Neural progenitor cell (in vitro differentiated cells): ENCODE data around the gene ATOH7. TPM values are rescaled to one million over a fixed set of nuclear protein-coding genes. Genes with fewer than 3 reads are reported as not detected.

ENCODE experiments used
- DNase-seq: peaks from one replicate; pipeline ENCODE4 v3.0.0-alpha.2; 2016; ENCODE audit warnings: low spot score
- H2AFZ ChIP-seq: fragments of 200-600 bp; sonication (generic); replicated peaks from 2 replicates; pipeline ENCODE4 v1.6.1; 2016; ENCODE audit warnings: antibody characterized with exemption
- H3F3A ChIP-seq: fragments of 200-600 bp; sonication (generic); 2 replicates; pipeline ENCODE4 v1.6.1; 2016; ENCODE audit warnings: antibody characterized with exemption, low read depth
- H3K27ac ChIP-seq: fragments of 200-600 bp; sonication (generic); 2 replicates; pipeline ENCODE4 v1.5.1; 2016; ENCODE audit warnings: mild to moderate bottlenecking
- H3K27me3 ChIP-seq: fragments of 200-600 bp; sonication (generic); 2 replicates; pipeline ENCODE4 v1.6.1; 2016; ENCODE audit warnings: mild to moderate bottlenecking, moderate library complexity
- H3K36me3 ChIP-seq: fragments of 200-600 bp; sonication (generic); 2 replicates; pipeline ENCODE4 v1.5.1; 2016
- H3K4me1 ChIP-seq: fragments of 200-600 bp; sonication (generic); 2 replicates; pipeline ENCODE4 v1.6.1; 2016; ENCODE audit warnings: mixed run types
- H3K4me2 ChIP-seq: fragments of 200-600 bp; sonication (generic); 2 replicates; pipeline ENCODE4 v1.6.1; 2016
- H3K4me3 ChIP-seq: fragments of 200-600 bp; sonication (generic); 2 replicates; pipeline ENCODE4 v1.5.1; 2016
- H3K79me2 ChIP-seq: fragments of 200-600 bp; sonication (generic); 2 replicates; pipeline ENCODE4 v1.6.1; 2016; ENCODE audit warnings: low read depth
- H3K9ac ChIP-seq: fragments of 200-600 bp; sonication (generic); 2 replicates; pipeline ENCODE4 v1.6.1; 2016
- H3K9me3 ChIP-seq: fragments of 200-600 bp; sonication (generic); 2 replicates; pipeline ENCODE4 v1.5.1; 2016; ENCODE audit warnings: low read depth
- H4K20me1 ChIP-seq: fragments of 200-600 bp; sonication (generic); 2 replicates; pipeline ENCODE4 v1.6.1; 2016; ENCODE audit warnings: low read depth
- H3K27ac Mint-ChIP-seq: 3 replicates; pipeline ENCODE4 v1.8.0; 2021; ENCODE audit warnings: mixed read lengths
- H3K27me3 Mint-ChIP-seq: 2 replicates; pipeline ENCODE4 v1.8.0; 2022; ENCODE audit warnings: low read depth, mild to moderate bottlenecking, inconsistent platforms, moderate library complexity, mixed read lengths; ENCODE audit not compliant: insufficient read depth
- H3K36me3 Mint-ChIP-seq: 3 replicates; pipeline ENCODE4 v1.8.0; 2021; ENCODE audit warnings: mixed read lengths
- H3K4me1 Mint-ChIP-seq: 3 replicates; pipeline ENCODE4 v1.8.0; 2021; ENCODE audit warnings: mixed read lengths
- H3K4me3 Mint-ChIP-seq: 3 replicates; pipeline ENCODE4 v1.8.0; 2021; ENCODE audit warnings: mild to moderate bottlenecking, moderate library complexity, mixed read lengths
- H3K9me3 Mint-ChIP-seq: 3 replicates; pipeline ENCODE4 v1.8.0; 2020; ENCODE audit warnings: mixed read lengths
- CTCF ChIP-seq: fragments of 200-600 bp; sonication (generic); IDR thresholded peaks from 2 replicates; pipeline ENCODE4 v1.5.1; 2017; ENCODE audit warnings: antibody characterized with exemption, mild to moderate bottlenecking
- EZH2 ChIP-seq: fragments of 200-600 bp; sonication (generic); IDR thresholded peaks from 2 replicates; pipeline ENCODE4 v1.6.1; 2017; ENCODE audit warnings: antibody characterized with exemption, mild to moderate bottlenecking, moderate library complexity
- EZH2phosphoT487 ChIP-seq: fragments of 200-600 bp; sonication (generic); IDR thresholded peaks from 2 replicates; pipeline ENCODE4 v1.6.1; 2017; ENCODE audit warnings: antibody characterized with exemption
- total RNA-seq: library from RNA; depleted of rRNA; stranded (reverse); fragments of >200 nt; gene quantifications from 2 replicates; pipeline ENCODE4 v1.2.3, GENCODE V29; 2015; ENCODE audit warnings: low replicate concordance

ATOH7 gene
- total RNA-seq, 1 donor from 2014 or later: not detected

- Histone ChIP-seq H3K79me2 (no peaks in the 10 kb centered on the region), H3K9ac (no peak overlapping the region), H4K20me1 (no peaks in the 10 kb centered on the region), H3F3A (no peaks in the 10 kb centered on the region), H3K27me3 (no peaks in the 10 kb centered on the region), H3K27ac (no peak overlapping the region), H3K36me3 (no peaks in the 10 kb centered on the region), H3K4me1 (peaks cover 7% of the 10 kb centered on the region), H3K4me2 (no peak overlapping the region), H3K9me3 (no peaks in the 10 kb centered on the region), H3K4me3 (no peak overlapping the region), H2AFZ (no peak overlapping the region)
- Mint-ChIP-seq H3K4me1 (peaks cover 4% of the 10 kb centered on the region), H3K36me3 (no peaks in the 10 kb centered on the region), H3K4me3 (no peak overlapping the region), H3K27me3 (peaks cover 2% of the 10 kb centered on the region), H3K9me3 (no peaks in the 10 kb centered on the region), H3K27ac (no peak overlapping the region)
- DNase-seq: no peak
- TF ChIP-seq EZH2 (no peak), EZH2phosphoT487 (no peak), CTCF (no peak)
Measured at GRCh38 chr10:68242051-68242450, 10.1 kb upstream of the ATOH7 start.

- no peak for TF ChIP-seq EZH2
- TF ChIP-seq CTCF: no peak
- TF ChIP-seq EZH2phosphoT487: no peak
- no peaks in the 10 kb centered on the region for H3F3A ChIP-seq
- H3K27ac ChIP-seq: no peak overlapping the region
- H3K4me3 ChIP-seq: no peak overlapping the region
- H3K36me3 Mint-ChIP-seq: no peaks in the 10 kb centered on the region
- H3K4me3 Mint-ChIP-seq: no peak overlapping the region
- H3K4me1 Mint-ChIP-seq: peaks cover 4% of the 10 kb centered on the region
- H3K79me2 ChIP-seq: no peaks in the 10 kb centered on the region
- no peaks in the 10 kb centered on the region for H3K27me3 ChIP-seq
- H3K9ac ChIP-seq: no peak overlapping the region
- H2AFZ ChIP-seq: peak overlapping the region; percentile 65
- no peaks in the 10 kb centered on the region for H3K36me3 ChIP-seq
- DNase-seq: no peak
- H3K27ac Mint-ChIP-seq: no peak overlapping the region
- H3K4me1 ChIP-seq: peaks cover 7% of the 10 kb centered on the region
- H3K9me3 Mint-ChIP-seq: no peaks in the 10 kb centered on the region
- H3K27me3 Mint-ChIP-seq: peaks cover 2% of the 10 kb centered on the region
- H4K20me1 ChIP-seq: no peaks in the 10 kb centered on the region
- no peak overlapping the region for H3K4me2 ChIP-seq
- H3K9me3 ChIP-seq: no peaks in the 10 kb centered on the region
Measured at GRCh38 chr10:68239596-68240150, 7.8 kb upstream of the ATOH7 start.

GRCh38 chr10:68239069-68239468, 7.2 kb upstream of the ATOH7 start:
- no peak overlapping the region for H3K4me3 Mint-ChIP-seq
- no peak overlapping the region for H3K4me2 ChIP-seq
- H3K9ac ChIP-seq: no peak overlapping the region
- H3K4me1 ChIP-seq: peaks cover 7% of the 10 kb centered on the region
- H3K36me3 ChIP-seq: no peaks in the 10 kb centered on the region
- H2AFZ ChIP-seq: no peak overlapping the region
- no peak overlapping the region for H3K27ac ChIP-seq
- no peaks in the 10 kb centered on the region for H3K9me3 ChIP-seq
- H3K4me1 Mint-ChIP-seq: peaks cover 4% of the 10 kb centered on the region
- no peaks in the 10 kb centered on the region for H4K20me1 ChIP-seq
- H3F3A ChIP-seq: no peaks in the 10 kb centered on the region
- H3K36me3 Mint-ChIP-seq: no peaks in the 10 kb centered on the region
- H3K27ac Mint-ChIP-seq: no peak overlapping the region
- H3K4me3 ChIP-seq: no peak overlapping the region
- H3K79me2 ChIP-seq: no peaks in the 10 kb centered on the region
- no peaks in the 10 kb centered on the region for H3K9me3 Mint-ChIP-seq
- no peak for DNase-seq
- TF ChIP-seq EZH2: no peak
- no peak for TF ChIP-seq CTCF
- no peak for TF ChIP-seq EZH2phosphoT487
- H3K27me3 ChIP-seq: peaks cover 3% of the 10 kb centered on the region
- peaks cover 2% of the 10 kb centered on the region for H3K27me3 Mint-ChIP-seq
